NOMO-1 treated with dmso at 0.1 percent for 144 hours (cell line): Measurements from ENCODE around the gene KYNU.

Experiments
- DNase-seq: peaks from one replicate; lab custom pipeline; 2025; ENCODE audit not compliant: unreplicated experiment; lab: John Stamatoyannopoulos, UW

Gene KYNU

GRCh38 chr2:142954493-142954892 lies 77.0 kb downstream of the KYNU start:
- no peak for DNase-seq

GRCh38 chr2:142957144-142957543 lies 79.7 kb downstream of the KYNU start:
- DNase-seq, result no peak

- DNase-seq, result no peak
Measured at GRCh38 chr2:142961202-142961601, 83.7 kb downstream of the KYNU start.

- DNase-seq, result no peak
Measured at GRCh38 chr2:142965443-142965842, 88.0 kb downstream of the KYNU start.

GRCh38 chr2:142966284-142966683 lies 88.8 kb downstream of the KYNU start:
- no peak for DNase-seq

- no peak for DNase-seq
Measured at GRCh38 chr2:142967060-142967459, 89.6 kb downstream of the KYNU start.

GRCh38 chr2:142973160-142973821 lies 95.8 kb downstream of the KYNU start:
- no peak for DNase-seq

GRCh38 chr2:142973822-142974207 lies 96.4 kb downstream of the KYNU start:
- no peak for DNase-seq

GRCh38 chr2:142974288-142975024 lies 97.0 kb downstream of the KYNU start:
- DNase-seq, result no peak

- DNase-seq, result no peak
Measured at GRCh38 chr2:142975239-142975638, 97.8 kb downstream of the KYNU start.

GRCh38 chr2:142980246-142981068 lies 103.0 kb downstream of the KYNU start:
- DNase-seq, result no peak

- no peak for DNase-seq
Measured at GRCh38 chr2:142981069-142981378, 103.6 kb downstream of the KYNU start.

GRCh38 chr2:142981756-142982155 lies 104.3 kb downstream of the KYNU start:
- DNase-seq, result no peak

GRCh38 chr2:142983174-142983573 lies 105.7 kb downstream of the KYNU start:
- no peak for DNase-seq

GRCh38 chr2:142984657-142985056 lies 107.2 kb downstream of the KYNU start:
- no peak for DNase-seq

GRCh38 chr2:142987044-142987443 lies 109.6 kb downstream of the KYNU start:
- DNase-seq, result no peak

- DNase-seq, result no peak
Measured at GRCh38 chr2:142989273-142990204, 112.1 kb downstream of the KYNU start.

GRCh38 chr2:142991295-142991694 lies 113.8 kb downstream of the KYNU start:
- no peak for DNase-seq

GRCh38 chr2:142992840-142993239 lies 115.4 kb downstream of the KYNU start:
- no peak for DNase-seq

- DNase-seq, result no peak
Measured at GRCh38 chr2:142993771-142994170, 116.3 kb downstream of the KYNU start.

- no peak for DNase-seq
Measured at GRCh38 chr2:142994665-142995064, 117.2 kb downstream of the KYNU start.
